Measurements from ENCODE around the gene PHLDB2.

DNA sequence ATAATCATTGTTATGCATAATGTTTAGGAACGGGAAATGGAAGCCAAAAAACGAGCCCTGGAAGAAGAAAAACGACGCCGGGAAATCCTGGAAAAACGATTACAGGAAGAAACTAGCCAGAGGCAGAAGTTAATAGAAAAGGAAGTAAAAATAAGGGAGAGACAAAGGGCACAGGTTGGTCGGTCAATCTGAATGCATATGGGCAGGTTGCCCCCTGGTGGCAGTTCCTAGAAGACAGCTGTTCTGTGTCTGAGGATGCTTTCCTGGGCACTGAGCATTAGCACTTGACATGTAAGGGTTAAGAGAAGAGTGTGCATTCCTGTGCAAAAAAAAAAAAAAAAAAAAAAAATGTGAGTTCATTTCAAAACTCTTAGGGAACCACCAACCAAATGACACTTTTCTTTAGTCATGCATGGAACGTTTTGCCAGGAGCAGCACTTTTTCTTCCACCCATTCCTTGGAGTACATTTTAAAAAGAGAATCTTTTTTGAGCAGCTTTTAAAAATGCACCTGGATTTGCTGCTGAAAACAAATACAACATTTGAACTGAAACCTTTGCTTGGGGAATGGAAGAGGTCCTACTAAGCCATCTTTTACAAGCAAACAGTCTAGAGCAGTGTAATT is 108.7 kb downstream of the PHLDB2 start:
- TF ChIP-seq, protein P1, sequence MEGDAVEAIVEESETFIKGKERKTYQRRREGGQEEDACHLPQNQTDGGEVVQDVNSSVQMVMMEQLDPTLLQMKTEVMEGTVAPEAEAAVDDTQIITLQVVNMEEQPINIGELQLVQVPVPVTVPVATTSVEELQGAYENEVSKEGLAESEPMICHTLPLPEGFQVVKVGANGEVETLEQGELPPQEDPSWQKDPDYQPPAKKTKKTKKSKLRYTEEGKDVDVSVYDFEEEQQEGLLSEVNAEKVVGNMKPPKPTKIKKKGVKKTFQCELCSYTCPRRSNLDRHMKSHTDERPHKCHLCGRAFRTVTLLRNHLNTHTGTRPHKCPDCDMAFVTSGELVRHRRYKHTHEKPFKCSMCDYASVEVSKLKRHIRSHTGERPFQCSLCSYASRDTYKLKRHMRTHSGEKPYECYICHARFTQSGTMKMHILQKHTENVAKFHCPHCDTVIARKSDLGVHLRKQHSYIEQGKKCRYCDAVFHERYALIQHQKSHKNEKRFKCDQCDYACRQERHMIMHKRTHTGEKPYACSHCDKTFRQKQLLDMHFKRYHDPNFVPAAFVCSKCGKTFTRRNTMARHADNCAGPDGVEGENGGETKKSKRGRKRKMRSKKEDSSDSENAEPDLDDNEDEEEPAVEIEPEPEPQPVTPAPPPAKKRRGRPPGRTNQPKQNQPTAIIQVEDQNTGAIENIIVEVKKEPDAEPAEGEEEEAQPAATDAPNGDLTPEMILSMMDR (IDR thresholded peaks at IDR 0.05): peak; percentile 78 to 95 (median 88)
- TF ChIP-seq POLR2A (IDR thresholded peaks at IDR 0.05): no peak

All from heart left ventricle (tissue), 13 donors.